ENCODE measurements around the gene TBCD.

TBCD gene

GRCh38 chr17:82835766-82836512, 84.1 kb downstream of the TBCD start:
- no peak for DNase-seq

- DNase-seq = no peak
Measured at GRCh38 chr17:82836823-82837357, 85.0 kb downstream of the TBCD start.

GRCh38 chr17:82837586-82838320, 85.9 kb downstream of the TBCD start:
- no peak for DNase-seq

GRCh38 chr17:82838386-82839063, 86.7 kb downstream of the TBCD start:
- no peak for DNase-seq

- DNase-seq = no peak
Measured at GRCh38 chr17:82839617-82840292, 87.9 kb downstream of the TBCD start, which contains the start of gene ZNF750. ZNF750 (minus strand) TSS chr17:82840022; CDS start chr17:82832454, 7,568 bp downstream.

- DNase-seq = no peak
Measured at GRCh38 chr17:82840431-82840831, 88.6 kb downstream of the TBCD start.

- DNase-seq = no peak
Measured at GRCh38 chr17:82841921-82842596, 90.2 kb downstream of the TBCD start.

GRCh38 chr17:82843904-82844680, 92.2 kb downstream of the TBCD start:
- DNase-seq = no peak

- no peak for DNase-seq
Measured at GRCh38 chr17:82844796-82845162, 92.9 kb downstream of the TBCD start.

- no peak for DNase-seq
Measured at GRCh38 chr17:82845163-82845807, 93.4 kb downstream of the TBCD start.

- no peak for DNase-seq
Measured at GRCh38 chr17:82846061-82846691, 94.3 kb downstream of the TBCD start.

GRCh38 chr17:82848022-82848592, 96.2 kb downstream of the TBCD start:
- no peak for DNase-seq

- DNase-seq = no peak
Measured at GRCh38 chr17:82849076-82849945, 97.4 kb downstream of the TBCD start.

- DNase-seq = no peak
Measured at GRCh38 chr17:82851381-82851780, 99.5 kb downstream of the TBCD start.

GRCh38 chr17:82854226-82854625, 102.4 kb downstream of the TBCD start:
- no peak for DNase-seq

GRCh38 chr17:82856361-82856760, 104.5 kb downstream of the TBCD start:
- no peak for DNase-seq

GRCh38 chr17:82858376-82859126, 106.7 kb downstream of the TBCD start:
- DNase-seq = peak; percentile 32

Data from effector CD4-positive, alpha-beta T cell (primary cell).